ENCODE measurements around the gene EML2.
A peak's percentile ranks its signal among the peaks of the same experiment; 100 is the strongest.
"Not testable (repeated sequence)": the region's sequence is repeated elsewhere in the genome, so short reads cannot be mapped to it uniquely, and the experiment has no call there.

Gene EML2, protein sequence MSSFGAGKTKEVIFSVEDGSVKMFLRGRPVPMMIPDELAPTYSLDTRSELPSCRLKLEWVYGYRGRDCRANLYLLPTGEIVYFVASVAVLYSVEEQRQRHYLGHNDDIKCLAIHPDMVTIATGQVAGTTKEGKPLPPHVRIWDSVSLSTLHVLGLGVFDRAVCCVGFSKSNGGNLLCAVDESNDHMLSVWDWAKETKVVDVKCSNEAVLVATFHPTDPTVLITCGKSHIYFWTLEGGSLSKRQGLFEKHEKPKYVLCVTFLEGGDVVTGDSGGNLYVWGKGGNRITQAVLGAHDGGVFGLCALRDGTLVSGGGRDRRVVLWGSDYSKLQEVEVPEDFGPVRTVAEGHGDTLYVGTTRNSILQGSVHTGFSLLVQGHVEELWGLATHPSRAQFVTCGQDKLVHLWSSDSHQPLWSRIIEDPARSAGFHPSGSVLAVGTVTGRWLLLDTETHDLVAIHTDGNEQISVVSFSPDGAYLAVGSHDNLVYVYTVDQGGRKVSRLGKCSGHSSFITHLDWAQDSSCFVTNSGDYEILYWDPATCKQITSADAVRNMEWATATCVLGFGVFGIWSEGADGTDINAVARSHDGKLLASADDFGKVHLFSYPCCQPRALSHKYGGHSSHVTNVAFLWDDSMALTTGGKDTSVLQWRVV

GRCh38 chr19:45638930-45639729 lies at the start of gene EML2:
EML2 (minus strand) TSS chr19:45639397; CDS start chr19:45639376, 21 bp downstream.
- DNase-seq (ENCODE audit: low read depth), result no peak

GRCh38 chr19:45687599-45687998 lies 48.4 kb upstream of the EML2 start:
- no peak for DNase-seq (ENCODE audit: low read depth)

GRCh38 chr19:45685045-45685444 lies 45.8 kb upstream of the EML2 start:
- DNase-seq (ENCODE audit: low read depth), result not testable (repeated sequence)

- no peak for DNase-seq (ENCODE audit: low read depth)
These were observed 43.7 kb upstream of the EML2 start for GRCh38 chr19:45682908-45683307.

DNA sequence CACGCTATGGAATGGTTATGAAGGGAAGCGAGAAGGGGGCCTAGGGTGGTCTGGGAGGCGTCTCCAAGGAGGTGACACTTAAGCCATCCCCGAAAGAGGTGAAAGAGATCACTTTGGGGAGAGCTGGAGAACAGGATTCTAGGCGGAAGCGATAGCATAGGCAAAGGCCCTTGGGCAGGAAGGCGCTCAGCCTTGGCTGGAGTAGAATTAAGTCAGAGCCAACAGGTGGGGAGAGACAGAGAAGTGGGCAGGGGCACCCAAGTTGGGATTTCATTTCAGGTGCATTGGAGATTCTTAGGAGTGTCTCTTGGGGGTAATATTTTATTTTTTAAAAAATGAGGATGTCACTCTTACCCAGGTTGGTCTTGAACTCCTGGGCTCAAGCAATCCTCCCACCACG lies 42.9 kb upstream of the EML2 start:
- no peak for DNase-seq (ENCODE audit: low read depth)

DNA sequence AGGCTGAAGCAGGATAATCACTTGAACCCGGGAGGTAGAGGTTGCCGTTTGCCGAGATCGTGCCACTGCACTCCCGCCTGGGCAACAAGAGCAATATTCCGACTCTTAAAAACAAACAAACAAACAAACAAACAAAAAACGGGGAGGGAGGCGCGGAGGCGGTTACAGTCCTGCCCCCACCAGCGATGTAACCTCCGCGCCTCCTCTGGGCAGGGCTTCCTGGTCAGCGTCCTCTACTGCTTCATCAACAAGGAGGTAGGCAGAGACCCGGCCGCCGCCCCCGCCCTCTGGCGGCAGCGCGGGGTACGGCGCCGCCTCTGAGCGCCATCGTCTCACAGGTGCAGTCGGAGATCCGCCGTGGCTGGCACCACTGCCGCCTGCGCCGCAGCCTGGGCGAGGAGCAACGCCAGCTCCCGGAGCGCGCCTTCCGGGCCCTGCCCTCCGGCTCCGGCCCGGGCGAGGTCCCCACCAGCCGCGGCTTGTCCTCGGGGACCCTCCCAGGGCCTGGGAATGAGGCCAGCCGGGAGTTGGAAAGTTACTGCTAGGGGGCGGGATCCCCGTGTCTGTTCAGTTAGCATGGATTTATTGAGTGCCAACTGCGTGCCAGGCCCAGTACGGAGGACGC lies 42.3 kb upstream of the EML2 start:
- peak; percentile 38 for DNase-seq (ENCODE audit: low read depth)

DNA sequence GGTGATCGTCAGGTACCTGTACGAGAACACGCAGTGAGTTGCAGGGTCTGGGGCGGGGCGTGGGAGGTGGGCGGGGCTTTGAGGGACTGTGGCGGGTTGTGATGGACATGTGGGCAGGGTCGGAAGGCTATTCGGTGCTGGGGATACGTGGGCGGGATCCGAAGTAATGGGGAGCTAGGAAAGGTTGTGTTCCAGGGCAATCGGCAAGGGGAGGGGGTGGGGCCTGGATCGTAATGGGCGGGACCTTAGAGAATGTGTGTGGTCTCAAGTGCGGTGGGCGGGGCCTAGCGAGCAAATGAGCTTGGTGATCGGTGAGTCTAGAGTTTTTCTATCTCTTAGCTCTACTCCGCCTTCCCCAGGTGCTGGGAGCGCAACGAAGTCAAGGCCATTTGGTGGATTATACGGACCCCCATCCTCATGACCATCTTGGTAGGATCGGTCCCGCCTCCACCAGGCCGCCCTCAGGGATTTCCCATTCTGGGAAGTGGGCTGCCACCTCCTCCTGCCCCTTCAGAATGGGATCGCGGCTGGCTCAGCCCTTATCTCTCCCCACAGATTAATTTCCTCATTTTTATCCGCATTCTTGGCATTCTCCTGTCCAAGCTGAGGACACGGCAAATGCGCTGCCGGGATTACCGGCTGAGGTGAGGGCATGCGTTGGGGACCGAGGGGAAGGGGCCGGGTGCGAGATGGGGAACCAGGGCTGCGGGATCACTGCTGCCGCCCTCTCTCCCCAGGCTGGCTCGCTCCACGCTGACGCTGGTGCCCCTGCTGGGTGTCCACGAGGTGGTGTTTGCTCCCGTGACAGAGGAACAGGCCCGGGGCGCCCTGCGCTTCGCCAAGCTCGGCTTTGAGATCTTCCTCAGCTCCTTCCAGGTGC lies 38.4 kb upstream of the EML2 start:
- DNase-seq (ENCODE audit: low read depth), result no peak

DNA sequence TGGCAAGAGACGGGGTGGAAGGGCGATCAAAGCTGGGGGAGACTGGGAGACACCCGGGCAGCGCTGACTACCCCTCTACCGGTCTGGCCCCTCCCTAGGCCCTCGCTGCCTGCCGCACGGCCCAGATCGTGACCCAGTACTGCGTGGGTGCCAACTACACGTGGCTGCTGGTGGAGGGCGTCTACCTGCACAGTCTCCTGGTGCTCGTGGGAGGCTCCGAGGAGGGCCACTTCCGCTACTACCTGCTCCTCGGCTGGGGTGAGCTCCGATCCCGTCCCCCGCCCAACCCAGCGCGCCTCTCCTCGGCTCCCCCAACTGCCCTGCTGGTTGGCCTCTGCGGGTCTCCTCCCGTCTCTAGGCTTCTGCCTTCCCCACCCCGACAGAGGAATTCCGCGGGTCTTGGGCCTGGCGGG lies 37.7 kb upstream of the EML2 start:
- DNase-seq (ENCODE audit: low read depth), result no peak

- no peak for DNase-seq (ENCODE audit: low read depth)
These were observed 35.7 kb upstream of the EML2 start for GRCh38 chr19:45674946-45675345.

- DNase-seq (ENCODE audit: low read depth), result no peak
These were observed 31.7 kb upstream of the EML2 start for GRCh38 chr19:45670670-45671453.

GRCh38 chr19:45668342-45668871 lies 29.2 kb upstream of the EML2 start:
- no peak for DNase-seq (ENCODE audit: low read depth)

DNA sequence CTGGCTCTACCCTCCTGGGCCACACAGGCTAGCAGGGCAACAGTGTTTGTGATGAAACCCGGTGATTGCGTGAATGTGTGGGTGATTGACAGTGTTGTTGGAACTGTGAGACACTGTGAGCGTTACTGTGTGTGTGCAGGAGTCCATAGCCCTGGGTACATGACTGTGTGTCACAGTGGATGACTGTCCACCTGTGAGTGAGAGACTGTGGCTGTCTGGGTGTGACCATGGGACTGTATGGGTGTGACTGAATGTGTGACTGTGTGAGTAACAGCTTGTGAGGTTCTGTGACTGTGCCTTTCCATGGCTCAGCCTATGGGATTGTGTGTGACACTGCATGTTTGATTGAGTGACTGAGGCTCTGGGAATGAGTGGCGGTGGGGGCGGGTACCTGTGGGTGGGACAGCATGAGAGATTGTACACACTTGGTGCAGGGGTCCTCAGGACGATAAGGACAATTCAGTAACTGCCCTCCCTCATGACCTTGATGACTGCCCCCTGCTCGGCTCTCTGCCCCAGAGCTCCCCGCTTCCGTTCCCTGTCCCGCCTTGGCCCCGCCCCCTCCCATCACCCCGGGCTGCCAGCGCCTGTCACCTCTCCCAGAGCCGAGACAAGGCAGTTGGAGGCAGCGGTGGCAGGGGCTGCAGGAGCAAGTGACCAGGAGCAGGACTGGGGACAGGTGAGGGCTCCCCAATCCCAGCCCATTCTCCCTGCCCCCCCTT lies 28.6 kb upstream of the EML2 start, which contains the start of gene GIPR:
Gene GIPR, plus strand, starts transcription at position 602 of the 722 bp plus-strand sequence. CDS start 1,300 bp downstream, outside the sequence.
- DNase-seq (ENCODE audit: low read depth), result no peak

- DNase-seq (ENCODE audit: low read depth), result no peak
These were observed 25.4 kb upstream of the EML2 start for GRCh38 chr19:45664575-45664974.

- no peak for DNase-seq (ENCODE audit: low read depth)
These were observed 24.6 kb upstream of the EML2 start for GRCh38 chr19:45663800-45664199.

DNA sequence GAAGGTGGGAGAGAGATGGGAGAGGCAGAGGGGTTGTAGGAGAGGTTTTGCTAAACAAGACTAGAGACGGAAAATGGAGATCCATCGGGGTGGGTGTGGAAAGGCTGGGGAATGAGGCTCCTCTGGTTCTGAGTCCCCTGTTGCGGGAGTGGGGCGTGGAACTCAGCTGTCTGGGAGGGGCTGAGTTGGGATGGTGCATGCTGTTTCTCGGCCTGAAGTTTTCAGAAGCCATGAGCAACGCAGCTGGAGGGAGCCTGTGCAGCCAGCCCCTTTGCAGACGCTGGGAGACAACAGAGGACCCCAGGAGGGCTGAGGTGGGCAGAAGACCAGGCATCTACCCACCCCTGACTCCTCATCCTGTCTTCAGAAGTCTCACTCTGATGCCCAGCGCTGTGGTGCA lies 21.4 kb upstream of the EML2 start:
- no peak for DNase-seq (ENCODE audit: low read depth)

DNA sequence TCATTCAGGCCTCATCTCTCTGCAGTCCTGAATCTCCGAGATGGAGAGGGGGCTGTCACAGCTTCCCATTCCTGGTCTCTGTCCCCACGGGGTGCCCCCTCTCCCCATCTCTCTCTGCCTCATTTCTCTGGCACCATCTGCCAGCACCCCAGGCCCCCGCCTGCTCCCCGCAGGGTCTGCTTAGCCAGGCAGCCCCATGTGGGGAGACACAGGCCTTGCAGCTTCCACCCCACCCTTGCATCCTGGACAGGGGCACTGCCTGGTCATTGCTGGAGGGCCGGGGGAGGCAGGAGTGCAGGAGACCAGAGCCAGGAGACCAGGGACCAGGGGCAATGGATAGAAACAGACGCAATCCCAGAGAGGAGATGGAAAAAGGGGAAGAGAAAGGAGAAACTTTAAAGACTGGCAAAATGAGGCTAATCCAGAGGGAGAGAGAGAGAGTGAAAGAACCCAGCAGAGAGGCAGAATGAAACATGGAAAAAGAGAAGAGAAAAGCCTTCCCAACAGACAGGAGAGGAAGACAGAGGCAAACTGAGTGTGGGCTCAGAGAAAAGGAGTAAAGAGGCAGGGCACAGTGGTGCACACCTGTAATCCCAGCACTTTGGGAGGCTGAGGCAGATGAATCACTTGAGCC lies 20.0 kb upstream of the EML2 start:
- no peak for DNase-seq (ENCODE audit: low read depth)

GRCh38 chr19:45657520-45658167 lies 18.4 kb upstream of the EML2 start:
- no peak for DNase-seq (ENCODE audit: low read depth)

DNA sequence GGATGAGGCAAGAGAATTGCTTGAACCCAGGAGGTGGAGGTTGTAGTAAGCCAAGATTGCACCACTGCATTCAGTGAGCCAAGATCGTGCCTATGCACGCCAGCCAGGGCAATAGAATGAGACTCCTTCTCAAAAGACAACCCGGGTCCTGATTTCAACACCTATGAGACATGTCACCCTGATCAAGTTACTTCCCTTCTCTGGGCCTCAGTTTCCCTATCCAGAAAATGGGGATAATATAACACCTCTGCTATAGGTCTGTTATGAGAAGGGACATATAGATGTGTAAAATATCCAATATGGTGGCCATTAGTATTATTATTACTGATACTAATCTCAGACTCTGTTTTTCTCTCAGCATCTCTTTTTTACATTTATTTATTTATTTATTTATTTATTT lies 15.9 kb upstream of the EML2 start:
- no peak for DNase-seq (ENCODE audit: low read depth)
